HL-60 (cell line): ENCODE data around the gene OGFOD3.

Experiments used
- DNase-seq, 2 experiments: peaks; one replicate each; pipeline ENCODE4 v3.0.0-alpha.2; 2010 to 2020; ENCODE audit warnings: low read depth in 1 of 2, low spot score in 1 of 2
- H3K27ac ChIP-seq: fragments of 250-450 bp; sonication (Bioruptor Pico); replicated peaks from 2 replicates; pipeline ENCODE4 v1.5.1; 2020; ENCODE audit warnings: mild to moderate bottlenecking, moderate library complexity
- H3K27me3 ChIP-seq: fragments of 250-450 bp; sonication (Bioruptor Pico); 2 replicates; pipeline ENCODE4 v1.5.1; 2021; ENCODE audit warnings: mild to moderate bottlenecking, moderate library complexity; ENCODE audit not compliant: insufficient read depth, poor library complexity, severe bottlenecking
- H3K4me3 ChIP-seq: replicated peaks from 2 replicates; pipeline ENCODE4 v1.5.1; 2011; ENCODE audit warnings: mild to moderate bottlenecking, control low read depth, low read length; ENCODE audit not compliant: insufficient read depth
- CTCF ChIP-seq: IDR thresholded peaks from one replicate; pipeline ENCODE4 v1.5.1; 2011; ENCODE audit warnings: low read length, control low read depth, inconsistent platforms; ENCODE audit not compliant: insufficient read depth
- GABPA ChIP-seq: IDR thresholded peaks from 2 replicates; pipeline ENCODE4 v1.6.1; 2012; ENCODE audit warnings: low read depth
- POLR2AphosphoS5 ChIP-seq: IDR thresholded peaks from 2 replicates; pipeline ENCODE4 v1.6.1; 2012; ENCODE audit warnings: low read depth
- REST ChIP-seq: IDR thresholded peaks from 2 replicates; pipeline ENCODE4 v1.6.1; 2012; ENCODE audit warnings: low read depth; ENCODE audit not compliant: insufficient replicate concordance
- SPI1 ChIP-seq: IDR thresholded peaks from 2 replicates; pipeline ENCODE4 v1.6.1; 2012; ENCODE audit warnings: low read depth, mild to moderate bottlenecking, borderline replicate concordance

Gene OGFOD3

GRCh38 chr17:82399041-82399441 is 19.3 kb downstream of the OGFOD3 start:
- H3K27ac ChIP-seq, result peak overlapping the region; percentile 92
- H3K4me3 ChIP-seq, result no peak overlapping the region
- peak in 1 of 2 experiments; percentile 38 for DNase-seq
- no peaks in the 10 kb centered on the region for H3K27me3 ChIP-seq
- TF ChIP-seq GABPA, result no peak
- no peak for TF ChIP-seq CTCF
- TF ChIP-seq POLR2AphosphoS5, result no peak
- no peak for TF ChIP-seq SPI1
- TF ChIP-seq REST, result no peak

GRCh38 chr17:82397449-82398335 is 20.7 kb downstream of the OGFOD3 start:
- H3K4me3 ChIP-seq, result no peak overlapping the region
- no peaks in the 10 kb centered on the region for H3K27me3 ChIP-seq
- no peak for DNase-seq
- no peak overlapping the region for H3K27ac ChIP-seq
- TF ChIP-seq POLR2AphosphoS5 (no peak), GABPA (no peak), REST (no peak), SPI1 (no peak), CTCF (no peak)

GRCh38 chr17:82396601-82397435 is 21.6 kb downstream of the OGFOD3 start:
- no peak for TF ChIP-seq POLR2AphosphoS5
- no peak for TF ChIP-seq REST
- TF ChIP-seq GABPA, result no peak
- no peak for TF ChIP-seq SPI1
- no peak for TF ChIP-seq CTCF
- Histone ChIP-seq H3K4me3 (no peak overlapping the region), H3K27me3 (no peaks in the 10 kb centered on the region), H3K27ac (no peak overlapping the region)
- DNase-seq, result no peak
